GM19468 (cell line): ENCODE measurements around the gene HIP1R.

Experiments
- ATAC-seq: cut with Tn5 transposase; IDR thresholded peaks from one replicate; pipeline ENCODE4 v1.9.1; 2021; ENCODE audit warnings: mild to moderate bottlenecking, moderate library complexity, moderate number of reproducible peaks; ENCODE audit not compliant: unreplicated experiment; ENCODE audit errors: extremely low read depth

The HIP1R gene

GRCh38 chr12:122846622-122847515, 11.6 kb downstream of the HIP1R start:
- no peak for ATAC-seq

GRCh38 chr12:122847516-122847836, 12.2 kb downstream of the HIP1R start:
- ATAC-seq, result no peak

- no peak for ATAC-seq
Observed at GRCh38 chr12:122847921-122848421, 12.7 kb downstream of the HIP1R start.

- ATAC-seq, result no peak
Observed at GRCh38 chr12:122848471-122849351, 13.5 kb downstream of the HIP1R start.

GRCh38 chr12:122849352-122850047, 14.2 kb downstream of the HIP1R start:
- ATAC-seq, result no peak

- ATAC-seq, result no peak
Observed at GRCh38 chr12:122850048-122850445, 14.8 kb downstream of the HIP1R start.

- ATAC-seq, result no peak
Observed at GRCh38 chr12:122850695-122851350, 15.6 kb downstream of the HIP1R start.

- ATAC-seq, result no peak
Observed at GRCh38 chr12:122851820-122852219, 16.6 kb downstream of the HIP1R start.

GRCh38 chr12:122852336-122853275, 17.3 kb downstream of the HIP1R start:
- ATAC-seq, result no peak

- ATAC-seq, result no peak
Observed at GRCh38 chr12:122853582-122854245, 18.5 kb downstream of the HIP1R start.

GRCh38 chr12:122854554-122854953, 19.3 kb downstream of the HIP1R start:
- ATAC-seq, result no peak

GRCh38 chr12:122855071-122855829, 20.0 kb downstream of the HIP1R start:
- ATAC-seq, result no peak

GRCh38 chr12:122855928-122856831, 20.9 kb downstream of the HIP1R start:
- no peak for ATAC-seq

- ATAC-seq, result no peak
Observed at GRCh38 chr12:122856999-122857671, 21.9 kb downstream of the HIP1R start.

GRCh38 chr12:122858171-122858570, 22.9 kb downstream of the HIP1R start:
- no peak for ATAC-seq
